ENCODE measurements around the gene ANKRD18B. TPM values are rescaled to one million over a fixed set of nuclear protein-coding genes. Genes with fewer than 3 reads are reported as not detected.
"Not testable (repeated sequence)": the region's sequence is repeated elsewhere in the genome, so short reads cannot be mapped to it uniquely, and the experiment has no call there.

ANKRD18B gene
- total and polyA plus RNA-seq, 9 of the 15 experiments (the other 6 are each of a cell fraction or from before 2014, with no cell fraction given): 0.43 to 12.6 (median 1.8) TPM

DNA sequence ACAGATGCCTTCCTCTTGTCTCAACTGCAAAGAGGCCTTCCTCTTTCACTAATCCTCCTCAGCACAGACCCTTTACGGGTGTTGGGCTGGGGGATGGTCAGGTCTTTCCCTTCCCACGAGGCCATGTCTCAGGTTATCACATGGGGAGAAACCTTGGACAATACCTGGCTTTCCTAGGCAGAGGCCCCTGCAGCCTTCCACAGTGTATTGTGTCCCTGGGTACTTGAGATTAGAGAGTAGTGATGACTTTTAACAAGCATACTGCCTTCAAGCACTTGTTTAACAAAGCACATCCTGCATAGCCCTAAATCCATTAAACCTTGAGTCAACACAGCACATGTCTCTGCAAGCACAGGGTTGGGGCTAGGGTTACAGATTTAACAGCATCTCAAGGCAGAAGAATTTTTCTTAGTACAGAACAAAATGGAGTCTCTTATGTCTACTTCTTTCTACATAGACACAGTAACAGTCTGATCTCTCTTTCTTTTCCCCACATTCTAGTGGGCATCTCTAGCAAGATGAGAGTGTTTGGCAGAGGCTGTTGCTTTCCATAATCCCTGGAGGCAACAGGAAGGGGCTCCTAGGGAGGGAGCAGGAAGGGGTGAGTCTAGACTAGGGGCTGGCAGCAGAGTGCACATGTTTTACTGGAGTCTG is 8.6 kb upstream of the ANKRD18B start (continued):
- TF ChIP-seq ZNF592 (IDR thresholded peaks at IDR 0.05) (peak; percentile 71; the same call in 1 of the 2 replicates), PTTG1 (tag; IDR thresholded peaks at IDR 0.05; ENCODE audit: low read depth) (peak; percentile 55; the same call in 1 of the 2 replicates), DMBX1 (CRISPR knock-in tag; IDR thresholded peaks at IDR 0.05; ENCODE audit: borderline replicate concordance) (peak; percentile 78), ZNF311 (CRISPR knock-in tag; IDR thresholded peaks at IDR 0.05) (peak; percentile 83), ZNF583 (CRISPR knock-in tag; IDR thresholded peaks at IDR 0.05) (0 out of 2 replicates have a peak, but pooled peaks have one; percentile 41), NR4A1 (tag; IDR thresholded peaks at IDR 0.05) (peak; percentile 90), PTRF (tag; IDR thresholded peaks at IDR 0.05) (peak; percentile 72; the same call in 1 of the 2 replicates), HDAC8 (tag; IDR thresholded peaks at IDR 0.05) (0 out of 2 replicates have a peak, but pooled peaks have one; percentile 46), MEF2D (tag; conservative IDR thresholded peaks at IDR 0.05; ENCODE audit: low read depth) (peak; percentile 61; the same call in 1 of the 2 replicates), CXXC5 (CRISPR knock-in tag; IDR thresholded peaks at IDR 0.05) (peak; percentile 47; the same call in 1 of the 2 replicates)
- TF ChIP-seq NR4A1 (CRISPR knock-in tag; IDR thresholded peaks at IDR 0.05): not testable (repeated sequence)
